Lower lobe of right lung (tissue), 2 donors: ENCODE results near the gene NES. TPM values are rescaled to one million over a fixed set of nuclear protein-coding genes. Genes with fewer than 3 reads are reported as not detected.
A peak's percentile ranks its signal among the peaks of the same experiment; 100 is the strongest.

Experiments used
- ATAC-seq, 2 donors: fragments of 200-7000 bp; cut with Tn5 transposase; one replicate each; pipeline ENCODE4 v1.9.1; 2020 to 2022; ENCODE audit warnings: mild to moderate bottlenecking in 2 of 2, moderate library complexity in 2 of 2
- DNase-seq: peaks from one replicate; pipeline ENCODE4 v3.0.0-alpha.2; 2020
- H3K27ac ChIP-seq: fragments of 200-600 bp; one replicate; pipeline ENCODE4 v1.8.0; 2022
- H3K27me3 ChIP-seq: fragments of 200-600 bp; one replicate; pipeline ENCODE4 v1.8.0; 2022; ENCODE audit warnings: low read depth
- H3K36me3 ChIP-seq: fragments of 200-600 bp; one replicate; pipeline ENCODE4 v1.8.0; 2022; ENCODE audit warnings: mild to moderate bottlenecking
- H3K4me1 ChIP-seq: fragments of 200-600 bp; one replicate; pipeline ENCODE4 v1.8.0; 2022
- H3K4me3 ChIP-seq: fragments of 200-600 bp; one replicate; pipeline ENCODE4 v1.8.0; 2022; ENCODE audit warnings: mild to moderate bottlenecking
- H3K9me3 ChIP-seq: fragments of 200-600 bp; one replicate; pipeline ENCODE4 v1.8.0; 2022
- CTCF ChIP-seq: fragments of 200-600 bp; IDR thresholded peaks from one replicate; pipeline ENCODE4 v1.8.0; 2022; ENCODE audit warnings: antibody characterized with exemption, mild to moderate bottlenecking
- intact Hi-C: fragments of 100-400 bp; cut with DNase I; formaldehyde crosslinking; loops from one replicate; pipeline ENCODE4 v1.11.0; 2022
- total RNA-seq: library from RNA; stranded (reverse); fragmentation: NEBNext Ultra II Directional; extraction: Animal tissue kit (Norgen Biotek cat#: 25700); gene quantifications from one replicate; pipeline ENCODE4 v1.2.1, GENCODE V29; 2021
- donor health status: DM: no; HTN: yes; CAD: no; lungs with severe emphysema.

The NES gene
- total RNA-seq, 1 donor from 2014 or later: 39.8 TPM

DNA sequence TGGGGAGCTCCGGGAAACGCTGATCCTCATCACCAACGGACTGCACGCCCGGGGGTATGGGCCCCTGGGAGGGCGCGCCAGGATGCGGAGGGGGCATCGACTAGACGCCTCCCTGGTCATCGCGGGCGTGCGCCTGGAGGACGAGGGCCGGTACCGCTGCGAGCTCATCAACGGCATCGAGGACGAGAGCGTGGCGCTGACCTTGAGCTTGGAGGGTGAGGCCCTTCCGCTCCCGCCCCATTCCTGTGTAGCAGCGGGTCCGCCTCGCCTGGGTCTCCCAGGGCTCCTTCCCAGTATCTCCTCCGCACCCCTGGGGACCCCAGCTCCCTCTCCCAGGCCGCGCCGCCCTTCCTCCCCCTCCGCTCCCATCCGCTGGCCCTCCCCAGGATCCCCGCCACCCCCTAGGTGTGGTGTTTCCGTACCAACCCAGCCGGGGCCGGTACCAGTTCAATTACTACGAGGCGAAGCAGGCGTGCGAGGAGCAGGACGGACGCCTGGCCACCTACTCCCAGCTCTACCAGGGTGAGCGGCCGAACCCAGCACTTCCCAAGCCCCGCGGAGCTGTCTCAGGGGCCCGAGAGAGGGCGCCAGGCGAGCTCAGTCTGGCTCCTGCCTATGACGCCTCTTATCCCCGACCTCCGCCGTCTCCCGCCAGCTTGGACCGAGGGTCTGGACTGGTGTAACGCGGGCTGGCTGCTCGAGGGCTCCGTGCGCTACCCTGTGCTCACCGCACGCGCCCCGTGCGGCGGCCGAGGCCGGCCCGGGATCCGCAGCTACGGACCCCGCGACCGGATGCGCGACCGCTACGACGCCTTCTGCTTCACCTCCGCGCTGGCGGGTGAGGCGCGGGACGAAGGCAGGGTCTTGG lies 53.0 kb downstream of the NES start:
- no peak overlapping the region for H3K27ac ChIP-seq
- peak overlapping the region; percentile 50 for H3K4me3 ChIP-seq
- peak; percentile 53 for DNase-seq

GRCh38 chr1:156622581-156623297 lies 54.5 kb downstream of the NES start:
- intact Hi-C loops: no loop called here
- ATAC-seq (no peak), DNase-seq (no peak)
- H3K36me3 ChIP-seq: no peaks in the 10 kb centered on the region
- peaks cover 26% of the 10 kb centered on the region for H3K4me1 ChIP-seq
- H3K27me3 ChIP-seq: peaks cover 69% of the 10 kb centered on the region
- no peak for TF ChIP-seq CTCF
- H3K4me3 ChIP-seq: no peak overlapping the region
- no peak overlapping the region for H3K27ac ChIP-seq
- H3K9me3 ChIP-seq: no peaks in the 10 kb centered on the region

More for the DNA sequence above, 53.0 kb downstream of the NES start:
- peak; percentile 65 to 72 for ATAC-seq
- Histone ChIP-seq H3K36me3 (no peaks in the 10 kb centered on the region), H3K4me1 (peaks cover 26% of the 10 kb centered on the region), H3K9me3 (no peaks in the 10 kb centered on the region), H3K27me3 (peaks cover 81% of the 10 kb centered on the region)
- intact Hi-C loops: no loop called here
- peak; percentile 38 for TF ChIP-seq CTCF

- no peak overlapping the region for H3K27ac ChIP-seq
- TF ChIP-seq CTCF: no peak
- peaks cover 45% of the 10 kb centered on the region for H3K27me3 ChIP-seq
- intact Hi-C loops: no loop called here
- DNase-seq (no peak), ATAC-seq (no peak)
- H3K4me1 ChIP-seq: peaks cover 24% of the 10 kb centered on the region
- H3K9me3 ChIP-seq: no peaks in the 10 kb centered on the region
- H3K4me3 ChIP-seq: no peak overlapping the region
- H3K36me3 ChIP-seq: no peaks in the 10 kb centered on the region
Measured at GRCh38 chr1:156619582-156619955, 57.6 kb downstream of the NES start.

DNA sequence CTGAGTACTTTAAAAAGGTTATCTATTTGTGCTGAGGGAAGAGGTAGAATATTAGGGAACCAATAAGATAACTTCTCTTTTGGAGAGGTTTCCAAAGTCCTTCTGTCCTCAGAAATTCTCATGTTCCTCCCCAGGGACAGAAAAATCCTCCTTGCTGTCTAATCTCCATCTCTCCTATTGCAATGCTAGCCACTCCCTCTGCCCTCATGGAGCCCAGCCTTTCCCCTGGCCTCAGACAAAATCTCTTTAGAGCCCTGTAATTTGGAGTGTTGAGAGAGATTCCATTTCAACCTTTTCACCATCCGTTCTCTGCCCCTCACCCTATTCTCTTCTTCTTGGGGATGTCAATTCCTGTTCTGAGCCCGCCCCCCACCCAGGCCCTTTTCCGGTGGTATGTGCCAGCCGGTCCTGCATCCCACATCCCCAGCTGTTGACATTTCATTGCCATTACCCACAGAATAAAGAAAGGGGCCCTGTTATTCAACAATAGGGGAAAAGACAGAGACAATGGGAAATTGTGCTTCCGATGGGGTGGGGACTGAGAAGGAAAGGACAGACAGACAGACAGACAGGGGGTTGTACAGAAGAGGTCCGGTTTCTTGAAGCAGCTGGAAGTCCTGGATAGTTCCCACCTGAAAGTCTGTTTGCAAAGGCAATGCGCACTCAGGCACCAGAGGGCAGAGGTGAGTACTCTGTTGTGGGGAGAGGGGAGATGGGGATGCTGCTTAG lies 58.2 kb downstream of the NES start, which contains the start of gene HAPLN2:
Gene HAPLN2 (plus strand): TSS at position 563 of the 729 bp plus-strand sequence. CDS start 4,076 bp downstream, outside the sequence.
- peaks cover 39% of the 10 kb centered on the region for H3K27me3 ChIP-seq
- ATAC-seq: no peak
- H3K27ac ChIP-seq: no peak within 1 kb of the TSS

More for the DNA sequence above, 58.2 kb downstream of the NES start, which contains the start of gene HAPLN2:
- intact Hi-C loops: no loop called here
- Histone ChIP-seq H3K36me3 (no peaks in the 10 kb centered on the region), H3K9me3 (no peaks in the 10 kb centered on the region), H3K4me1 (peaks cover 19% of the 10 kb centered on the region), H3K4me3 (no peak within 1 kb of the TSS)
- no peak for DNase-seq
- no peak for TF ChIP-seq CTCF

Other genes starting within 250 kb of the NES start
- gene MEF2D, start 176.6 kb downstream of the NES start, total RNA-seq: 51.0 TPM
- 1.7 TPM for gene IQGAP3, start 104.8 kb downstream of the NES start, total RNA-seq
- gene TTC24, start 97.7 kb downstream of the NES start, total RNA-seq: not detected
- gene NAXE, start 85.6 kb downstream of the NES start, total RNA-seq: 62.2 TPM
- 17.9 TPM for gene GPATCH4, start 75.9 kb downstream of the NES start, total RNA-seq
- gene HAPLN2, start 58.0 kb downstream of the NES start, total RNA-seq: 0.21 TPM
- gene BCAN, start 35.3 kb downstream of the NES start, total RNA-seq: not detected
- 2.1 TPM for gene CRABP2, start 28.2 kb upstream of the NES start, total RNA-seq
- gene METTL25B, start 51.1 kb upstream of the NES start, total RNA-seq: 41.0 TPM
- gene ISG20L2, start 51.4 kb upstream of the NES start, total RNA-seq: 22.6 TPM
- gene MRPL24, start 63.7 kb upstream of the NES start, total RNA-seq: 43.7 TPM
- gene HDGF, start 74.3 kb upstream of the NES start, total RNA-seq: 146 TPM
- 51.9 TPM for gene PRCC, start 90.1 kb upstream of the NES start, total RNA-seq
- 3.5 TPM for gene SH2D2A, start 139.4 kb upstream of the NES start, total RNA-seq
- not detected for gene INSRR, start 181.7 kb upstream of the NES start, total RNA-seq
- gene NTRK1, start 183.5 kb upstream of the NES start, total RNA-seq: 1.9 TPM
- gene PEAR1, start 216.3 kb upstream of the NES start, total RNA-seq: 14.8 TPM
- gene LRRC71, start 243.2 kb upstream of the NES start, total RNA-seq: 5.3 TPM